Mesenchymal stem cell (in vitro differentiated cells and primary cell): ENCODE measurements around the gene EMP2.

Source experiments
- DNase-seq: peaks from one replicate; pipeline ENCODE4 v3.0.0-alpha.2; 2013
- H2AFZ ChIP-seq: one replicate; pipeline ENCODE4 v1.6.1; 2013; ENCODE audit warnings: low read depth, mild to moderate bottlenecking, control low read depth, inconsistent platforms, low read length, moderate library complexity
- H2AK5ac ChIP-seq: 2 replicates; pipeline ENCODE4 v1.6.1; 2013; ENCODE audit warnings: low read length, moderate library complexity, mild to moderate bottlenecking, inconsistent platforms; ENCODE audit not compliant: severe bottlenecking
- H2BK120ac ChIP-seq: one replicate; pipeline ENCODE4 v1.6.1; 2013; ENCODE audit warnings: low read depth, mild to moderate bottlenecking, inconsistent platforms, low read length, moderate library complexity
- H2BK12ac ChIP-seq, 2 experiments: one replicate each; pipeline ENCODE4 v1.6.1; 2013; ENCODE audit warnings: inconsistent platforms in 2 of 2, low read length in 2 of 2, mild to moderate bottlenecking in 2 of 2, moderate library complexity in 2 of 2, control low read depth in 1 of 2
- H2BK15ac ChIP-seq: one replicate; pipeline ENCODE4 v1.6.1; 2013; ENCODE audit warnings: mild to moderate bottlenecking, low read depth, inconsistent platforms; ENCODE audit not compliant: poor library complexity, severe bottlenecking
- H2BK5ac ChIP-seq: 2 replicates; pipeline ENCODE4 v1.6.1; 2013; ENCODE audit warnings: low read depth, mild to moderate bottlenecking, low read length, control low read depth, inconsistent platforms; ENCODE audit not compliant: poor library complexity, severe bottlenecking
- H3K14ac ChIP-seq, 2 experiments: one replicate each; pipeline ENCODE4 v1.6.1; 2013; ENCODE audit warnings: inconsistent platforms in 2 of 2, low read length in 2 of 2, control low read depth in 1 of 2, mild to moderate bottlenecking in 1 of 2, moderate library complexity in 1 of 2
- H3K18ac ChIP-seq, 2 experiments: one replicate each; pipeline ENCODE4 v1.6.1; 2013; ENCODE audit warnings: inconsistent platforms in 2 of 2, low read length in 2 of 2, control low read depth in 1 of 2, low read depth in 1 of 2, mild to moderate bottlenecking in 1 of 2
- H3K23ac ChIP-seq, 2 experiments: one replicate each; pipeline ENCODE4 v1.6.1; 2013; ENCODE audit warnings: inconsistent platforms in 2 of 2, low read length in 2 of 2, mild to moderate bottlenecking in 2 of 2, moderate library complexity in 2 of 2, control low read depth in 1 of 2
- H3K27ac ChIP-seq: 2 replicates; pipeline ENCODE4 v1.5.1; 2013; ENCODE audit warnings: mild to moderate bottlenecking, moderate library complexity, low read length, control low read depth, inconsistent platforms; ENCODE audit not compliant: poor library complexity, severe bottlenecking
- H3K27me3 ChIP-seq, 2 experiments: 2 replicates each; pipeline versions ENCODE4 v1.6.1 to v1.7.0; 2013; ENCODE audit warnings: low read length in 2 of 2, mild to moderate bottlenecking in 2 of 2, moderate library complexity in 2 of 2, control low read depth in 1 of 2, inconsistent platforms in 1 of 2; ENCODE audit not compliant: control insufficient read depth in 1 of 2, insufficient read depth in 1 of 2
- H3K36me3 ChIP-seq, 2 experiments: 2 replicates each; pipeline versions ENCODE4 v1.6.1 to v1.7.0; 2013; ENCODE audit warnings: low read length in 2 of 2, control low read depth in 1 of 2, inconsistent platforms in 1 of 2, low read depth in 1 of 2, mild to moderate bottlenecking in 1 of 2; ENCODE audit not compliant: insufficient read depth in 2 of 2, control insufficient read depth in 1 of 2
- H3K4ac ChIP-seq, 2 experiments: one replicate each; pipeline ENCODE4 v1.6.1; 2013; ENCODE audit warnings: inconsistent platforms in 2 of 2, low read length in 2 of 2, mild to moderate bottlenecking in 2 of 2, moderate library complexity in 2 of 2, control low read depth in 1 of 2, low read depth in 1 of 2
- H3K4me1 ChIP-seq: 2 replicates; pipeline ENCODE4 v1.6.1; 2013; ENCODE audit warnings: low read depth, low read length, control low read depth; ENCODE audit not compliant: control insufficient read depth, insufficient read depth
- H3K4me2 ChIP-seq: 2 replicates; pipeline ENCODE4 v1.6.1; 2013; ENCODE audit warnings: low read length, mild to moderate bottlenecking, inconsistent platforms; ENCODE audit not compliant: poor library complexity, severe bottlenecking
- H3K4me3 ChIP-seq, 2 experiments: 2 replicates each; pipeline versions ENCODE4 v1.5.1 to v1.7.0; 2013; ENCODE audit warnings: low read length in 2 of 2, mild to moderate bottlenecking in 2 of 2, control low read depth in 1 of 2, low read depth in 1 of 2; ENCODE audit not compliant: insufficient read depth in 1 of 2
- H3K79me1 ChIP-seq: replicated peaks from 2 replicates; pipeline ENCODE4 v1.6.1; 2013; ENCODE audit warnings: mild to moderate bottlenecking, control low read depth, low read length, inconsistent platforms; ENCODE audit not compliant: poor library complexity, severe bottlenecking
- H3K9ac ChIP-seq: 2 replicates; pipeline ENCODE4 v1.7.0; 2013; ENCODE audit warnings: mild to moderate bottlenecking, low read length, moderate library complexity
- H3K9me3 ChIP-seq: 2 replicates; pipeline ENCODE4 v1.7.0; 2013; ENCODE audit warnings: mild to moderate bottlenecking, low read length; ENCODE audit not compliant: control insufficient read depth
- H4K8ac ChIP-seq: one replicate; pipeline ENCODE4 v1.6.1; 2013; ENCODE audit warnings: inconsistent platforms, mild to moderate bottlenecking, low read length, moderate library complexity
- H4K91ac ChIP-seq: one replicate; pipeline ENCODE4 v1.6.1; 2013; ENCODE audit warnings: mild to moderate bottlenecking, low read length, inconsistent platforms
- WGBS: methylation state at CpG from one replicate; pipeline ENCODE4 v1.1.7; 2013; ENCODE audit warnings: mixed read lengths; 5-methylcytosine and 5-hydroxymethylcytosine counted together

Gene EMP2

GRCh38 chr16:10587622-10588021 is 7.2 kb upstream of the EMP2 start:
- no peaks in the 10 kb centered on the region for H3K9me3 ChIP-seq
- H3K4me1 ChIP-seq = no peaks in the 10 kb centered on the region
- H3K23ac ChIP-seq = no peak overlapping the region
- 88% methylated on average over 1 of the region's 2 CpGs for WGBS
- H4K91ac ChIP-seq = no peak overlapping the region
- no peak for DNase-seq
- no peak overlapping the region for H2BK12ac ChIP-seq
- H2AFZ ChIP-seq = no peak overlapping the region
- no peak overlapping the region for H2BK15ac ChIP-seq
- H3K4ac ChIP-seq = no peak overlapping the region
- H3K4me3 ChIP-seq = no peak overlapping the region
- no peaks in the 10 kb centered on the region for H3K36me3 ChIP-seq
- H3K18ac ChIP-seq = no peak overlapping the region
- H2BK5ac ChIP-seq = no peak overlapping the region
- H3K9ac ChIP-seq = no peak overlapping the region
- H2BK120ac ChIP-seq = no peak overlapping the region
- no peak overlapping the region for H3K27ac ChIP-seq
- H3K79me1 ChIP-seq = no peaks in the 10 kb centered on the region
- H3K14ac ChIP-seq = no peak overlapping the region
- no peak overlapping the region for H4K8ac ChIP-seq
- H2AK5ac ChIP-seq = no peak overlapping the region
- peaks cover 26 to 29% of the 10 kb centered on the region in 2 experiments for H3K27me3 ChIP-seq
- no peak overlapping the region for H3K4me2 ChIP-seq

GRCh38 chr16:10584981-10585438 is 4.6 kb upstream of the EMP2 start:
- H3K4me2 ChIP-seq = no peak overlapping the region
- H3K4me3 ChIP-seq = no peak overlapping the region
- no peaks in the 10 kb centered on the region for H3K9me3 ChIP-seq
- H3K9ac ChIP-seq = no peak overlapping the region
- no peak overlapping the region for H2AFZ ChIP-seq
- no peak overlapping the region for H3K27ac ChIP-seq
- H2BK12ac ChIP-seq = no peak overlapping the region
- no peak overlapping the region for H3K14ac ChIP-seq
- no peak overlapping the region for H3K4ac ChIP-seq
- 51% methylated on average over 5 of the region's 5 CpGs for WGBS
- H3K27me3 ChIP-seq = peaks cover 14 to 20% of the 10 kb centered on the region in 2 experiments
- no peak overlapping the region for H3K18ac ChIP-seq
- no peak overlapping the region for H2BK120ac ChIP-seq
- H3K4me1 ChIP-seq = peaks cover 6% of the 10 kb centered on the region
- no peak overlapping the region for H2BK15ac ChIP-seq
- H3K79me1 ChIP-seq = no peaks in the 10 kb centered on the region
- no peak overlapping the region for H2BK5ac ChIP-seq
- no peak overlapping the region for H4K8ac ChIP-seq
- no peak for DNase-seq
- no peak overlapping the region for H4K91ac ChIP-seq
- no peak overlapping the region for H3K23ac ChIP-seq
- no peaks in the 10 kb centered on the region for H3K36me3 ChIP-seq
- H2AK5ac ChIP-seq = no peak overlapping the region

GRCh38 chr16:10583269-10583668 is 2.9 kb upstream of the EMP2 start:
- H3K14ac ChIP-seq = no peak overlapping the region
- no peak overlapping the region for H3K4me2 ChIP-seq
- H3K4ac ChIP-seq = no peak overlapping the region
- H4K91ac ChIP-seq = no peak overlapping the region
- no peak for DNase-seq
- 92% methylated on average over 2 of the region's 4 CpGs for WGBS
- no peak overlapping the region for H2AK5ac ChIP-seq
- H3K4me3 ChIP-seq = no peak overlapping the region
- no peak overlapping the region for H3K9ac ChIP-seq
- no peak overlapping the region for H3K27ac ChIP-seq
- no peak overlapping the region for H4K8ac ChIP-seq
- peaks cover 13% of the 10 kb centered on the region for H3K4me1 ChIP-seq
- no peak overlapping the region for H2BK5ac ChIP-seq
- no peak overlapping the region for H2BK12ac ChIP-seq
- H3K23ac ChIP-seq = no peak overlapping the region
- no peak overlapping the region for H3K18ac ChIP-seq
- no peaks in the 10 kb centered on the region for H3K9me3 ChIP-seq
- no peak overlapping the region for H2AFZ ChIP-seq
- H2BK15ac ChIP-seq = no peak overlapping the region
- H3K36me3 ChIP-seq = no peaks in the 10 kb centered on the region
- H3K27me3 ChIP-seq = peaks cover 0 to 9% of the 10 kb centered on the region in 2 experiments
- H2BK120ac ChIP-seq = no peak overlapping the region
- no peaks in the 10 kb centered on the region for H3K79me1 ChIP-seq

GRCh38 chr16:10581507-10581906 is 1.1 kb upstream of the EMP2 start:
- H4K91ac ChIP-seq = no peak overlapping the region
- H3K23ac ChIP-seq = no peak overlapping the region
- H3K9me3 ChIP-seq = no peaks in the 10 kb centered on the region
- no peak overlapping the region for H3K14ac ChIP-seq
- H2BK15ac ChIP-seq = no peak overlapping the region
- peaks cover 17% of the 10 kb centered on the region for H3K4me1 ChIP-seq
- H3K36me3 ChIP-seq = no peaks in the 10 kb centered on the region
- H2BK12ac ChIP-seq = no peak overlapping the region
- H3K4me2 ChIP-seq = no peak overlapping the region
- no peak overlapping the region for H3K9ac ChIP-seq
- no peak overlapping the region for H2BK5ac ChIP-seq
- H3K27ac ChIP-seq = no peak overlapping the region
- H3K79me1 ChIP-seq = no peaks in the 10 kb centered on the region
- H2AFZ ChIP-seq = no peak overlapping the region
- H2AK5ac ChIP-seq = no peak overlapping the region
- peak; percentile 30 for DNase-seq
- no peak overlapping the region for H3K4me3 ChIP-seq
- peaks cover 0 to 9% of the 10 kb centered on the region in 2 experiments for H3K27me3 ChIP-seq
- WGBS = 20% methylated on average over 1 of the region's 2 CpGs
- no peak overlapping the region for H3K18ac ChIP-seq
- no peak overlapping the region for H3K4ac ChIP-seq
- no peak overlapping the region for H4K8ac ChIP-seq
- H2BK120ac ChIP-seq = no peak overlapping the region
